HepG2 (cell line): Measurements from ENCODE around the gene ARHGDIA. TPM values are rescaled to one million over a fixed set of nuclear protein-coding genes. Genes with fewer than 3 reads are reported as not detected.

Experiments used
- ATF6 ChIP-seq: sonication (generic); formaldehyde crosslinking; conservative IDR thresholded peaks from 2 replicates; pipeline ENCODE4 v1.4.0; 2020; ENCODE audit warnings: missing genetic modification reagents
- CC2D1A ChIP-seq: sonication (generic); formaldehyde crosslinking; IDR thresholded peaks from 2 replicates; pipeline ENCODE4 v1.8.1; 2023; ENCODE audit warnings: mild to moderate bottlenecking, missing genetic modification reagents
- KMT2A ChIP-seq: sonication (generic); formaldehyde crosslinking; IDR thresholded peaks from 2 replicates; pipeline ENCODE4 v1.4.0; 2020; ENCODE audit warnings: missing genetic modification reagents
- LRRFIP1 ChIP-seq: sonication (generic); formaldehyde crosslinking; conservative IDR thresholded peaks from 2 replicates; pipeline ENCODE4 v1.4.0; 2020; ENCODE audit warnings: missing genetic modification reagents
- MXI1 ChIP-seq: IDR thresholded peaks from 3 replicates; pipeline ENCODE4 v1.6.1; 2012; ENCODE audit warnings: low read depth, low read length, inconsistent platforms, borderline replicate concordance
- ONECUT2 ChIP-seq: sonication (generic); formaldehyde crosslinking; IDR thresholded peaks from 2 replicates; pipeline ENCODE4 v1.4.0; 2020; ENCODE audit warnings: missing genetic modification reagents
- SAP130 ChIP-seq: IDR thresholded peaks from 2 replicates; pipeline ENCODE4 v1.6.1; 2016; ENCODE audit warnings: low read depth
- SIN3B ChIP-seq: fragments of 150-350 bp; IDR thresholded peaks from 2 replicates; pipeline ENCODE4 v1.6.1; 2014; ENCODE audit warnings: low read length
- SIX4 ChIP-seq: sonication (generic); formaldehyde crosslinking; IDR thresholded peaks from 2 replicates; pipeline ENCODE4 v1.4.0; 2020; ENCODE audit warnings: missing genetic modification reagents
- SNAPC4 ChIP-seq: sonication (generic); formaldehyde crosslinking; IDR thresholded peaks from 2 replicates; pipeline ENCODE4 v1.4.0; 2020; ENCODE audit warnings: mild to moderate bottlenecking, missing genetic modification reagents
- STAT5B ChIP-seq: sonication (generic); formaldehyde crosslinking; IDR thresholded peaks from 2 replicates; pipeline ENCODE4 v1.4.0; 2020; ENCODE audit warnings: missing genetic modification reagents
- ZBTB1 ChIP-seq: sonication (generic); formaldehyde crosslinking; IDR thresholded peaks from 2 replicates; pipeline ENCODE4 v1.4.0; 2020; ENCODE audit warnings: missing genetic modification reagents, borderline replicate concordance
- ZBTB34 ChIP-seq: sonication (generic); formaldehyde crosslinking; IDR thresholded peaks from 2 replicates; pipeline ENCODE4 v1.8.0; 2022; ENCODE audit warnings: mild to moderate bottlenecking, missing genetic modification reagents
- ZIK1 ChIP-seq: sonication (generic); formaldehyde crosslinking; IDR thresholded peaks from 2 replicates; pipeline ENCODE4 v1.5.0; 2020; ENCODE audit warnings: mild to moderate bottlenecking, low read depth, missing genetic modification reagents, borderline replicate concordance
- ZNF274 ChIP-seq: sonication (generic); formaldehyde crosslinking; IDR thresholded peaks from 2 replicates; pipeline ENCODE4 v1.5.1; 2020; ENCODE audit warnings: mild to moderate bottlenecking, missing genetic modification reagents
- ZNF788 ChIP-seq: sonication (generic); formaldehyde crosslinking; IDR thresholded peaks from 2 replicates; pipeline ENCODE4 v1.5.0; 2020; ENCODE audit warnings: mild to moderate bottlenecking, missing genetic modification reagents, borderline replicate concordance
- ZNF816 ChIP-seq: sonication (generic); formaldehyde crosslinking; IDR thresholded peaks from 2 replicates; pipeline ENCODE4 v1.8.0; 2022; ENCODE audit warnings: missing genetic modification reagents, mild to moderate bottlenecking, borderline replicate concordance
- ZNF83 ChIP-seq: sonication (generic); formaldehyde crosslinking; IDR thresholded peaks from 2 replicates; pipeline ENCODE4 v1.4.0; 2020; ENCODE audit warnings: missing genetic modification reagents, mild to moderate bottlenecking, borderline replicate concordance
- polyA plus RNA-seq, 8 experiments: library from polyadenylated mRNA; depleted of rRNA in 3 of 8; stranded (reverse) in 7 of 8; unstranded in 1 of 8; fragments of >200 nt; fragmentation: Illumina TruSeq in 4 of 8; extraction: Trizol in 4 of 8; gene quantifications; 2 replicates each; pipeline versions ENCODE4 v1.2.1 to v1.2.3, GENCODE V29; 2011 to 2016; ENCODE audit warnings: low read depth in 4 of 8, missing spikeins in 1 of 8, mixed read lengths in 1 of 8; ENCODE audit not compliant: insufficient read depth in 1 of 8
- total RNA-seq, 5 experiments: library from RNA; depleted of rRNA; stranded (reverse); fragments of >200 nt; fragmentation: Illumina TruSeq; extraction: Trizol; gene quantifications; 2 replicates each; pipeline ENCODE4 v1.2.3, GENCODE V29; 2016; ENCODE audit warnings: low read depth in 1 of 5

Gene ARHGDIA
- total and polyA plus RNA-seq, 2 of the 13 experiments (the other 11 are each of a cell fraction or from before 2014, with no cell fraction given), result 40.0 to 64.0 TPM

- TF ChIP-seq ZBTB34 (CRISPR knock-in tag) (peak; percentile 55), ONECUT2 (CRISPR knock-in tag) (no peak), SAP130 (CRISPR knock-in tag) (peak; percentile 97), ZNF816 (CRISPR knock-in tag) (no peak; the same call in 1 of the 2 replicates), SIX4 (CRISPR knock-in tag) (peak; percentile 57; the same call in 1 of the 2 replicates), LRRFIP1 (CRISPR knock-in tag) (no peak), STAT5B (CRISPR knock-in tag) (peak; percentile 87; the same call in 1 of the 2 replicates), SNAPC4 (CRISPR knock-in tag) (peak; percentile 93), ZBTB1 (peak; percentile 35; the same call in 1 of the 2 replicates), ZNF83 (CRISPR knock-in tag) (no peak; the same call in 1 of the 2 replicates), ZIK1 (CRISPR knock-in tag) (peak; percentile 70), KMT2A (CRISPR knock-in tag) (peak; percentile 97), ZNF274 (peak; percentile 84; the same call in 1 of the 2 replicates), SIN3B (peak; percentile 64; the same call in 1 of the 2 replicates), CC2D1A (CRISPR knock-in tag) (no peak), MXI1 (peak; percentile 97), ZNF788 (CRISPR knock-in tag) (peak; percentile 85), ATF6 (peak; percentile 51; the same call in 1 of the 2 replicates)
These were observed 10.2 kb downstream of the ARHGDIA start (continued) for GRCh38 chr17:81860756-81861568.
